Measurements from ENCODE around the gene GAA.

GAA gene

DNA sequence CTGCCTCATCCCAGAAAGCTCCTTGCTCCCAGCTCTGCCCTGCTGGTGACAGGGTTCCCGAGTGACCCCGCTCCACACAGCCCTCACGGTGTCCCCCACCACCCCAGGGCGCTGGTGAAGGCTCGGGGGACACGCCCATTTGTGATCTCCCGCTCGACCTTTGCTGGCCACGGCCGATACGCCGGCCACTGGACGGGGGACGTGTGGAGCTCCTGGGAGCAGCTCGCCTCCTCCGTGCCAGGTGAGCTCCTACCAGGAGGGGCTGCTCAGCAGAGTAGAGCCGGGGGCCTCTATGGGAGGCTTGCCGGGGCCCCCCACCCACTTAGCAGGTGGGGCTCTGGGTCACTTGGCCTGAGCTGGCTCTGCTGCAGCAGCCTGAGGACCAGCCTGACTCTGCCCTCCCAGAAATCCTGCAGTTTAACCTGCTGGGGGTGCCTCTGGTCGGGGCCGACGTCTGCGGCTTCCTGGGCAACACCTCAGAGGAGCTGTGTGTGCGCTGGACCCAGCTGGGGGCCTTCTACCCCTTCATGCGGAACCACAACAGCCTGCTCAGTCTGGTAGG, 11.2 kb downstream of the GAA start:
- intact Hi-C loops (cut with DNase I): no loop called here
- DNase-seq: peak in 2 of 10 donors; percentile 59 to 78

DNA sequence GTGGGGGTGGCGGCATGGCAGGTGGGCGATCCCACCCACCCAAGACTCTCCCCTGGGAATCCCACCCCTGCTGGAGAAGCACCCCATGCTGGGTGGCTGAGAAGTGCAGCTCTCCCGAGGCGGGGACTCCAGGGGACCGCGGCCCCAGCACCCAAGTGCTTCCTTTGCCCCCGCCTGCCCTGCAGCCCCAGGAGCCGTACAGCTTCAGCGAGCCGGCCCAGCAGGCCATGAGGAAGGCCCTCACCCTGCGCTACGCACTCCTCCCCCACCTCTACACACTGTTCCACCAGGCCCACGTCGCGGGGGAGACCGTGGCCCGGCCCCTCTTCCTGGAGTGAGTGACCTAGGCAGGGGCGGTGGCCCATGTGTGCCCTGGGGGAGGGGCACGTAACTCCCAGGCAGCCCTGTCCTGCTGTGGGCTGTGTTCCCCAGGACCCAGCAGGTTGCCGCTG, 11.7 kb downstream of the GAA start:
- intact Hi-C loops (cut with DNase I): no loop called here
- DNase-seq: peak in 2 of 10 donors; percentile 52 to 78

DNA sequence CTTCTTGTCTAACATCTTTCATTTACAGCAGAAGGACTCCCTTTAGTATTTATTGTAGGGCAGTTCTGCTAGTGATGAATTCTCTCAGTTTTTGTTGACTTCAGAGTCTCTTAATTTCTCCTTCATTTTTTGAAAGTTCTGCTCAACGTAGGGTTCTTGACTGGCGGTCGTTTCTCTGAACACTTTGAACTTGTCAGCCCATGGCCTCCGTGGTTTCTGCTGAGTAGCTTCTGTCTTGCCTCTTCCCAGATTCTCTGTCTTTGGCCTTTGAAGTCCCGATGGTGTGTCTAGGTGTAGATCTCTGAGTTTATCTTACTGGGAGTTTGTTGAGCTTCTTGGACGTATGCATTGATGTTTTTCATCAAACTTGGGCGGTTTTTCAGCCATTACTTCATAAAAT, 13.4 kb downstream of the GAA start:
- DNase-seq: no peak
- intact Hi-C loops (cut with DNase I): no loop called here

DNA sequence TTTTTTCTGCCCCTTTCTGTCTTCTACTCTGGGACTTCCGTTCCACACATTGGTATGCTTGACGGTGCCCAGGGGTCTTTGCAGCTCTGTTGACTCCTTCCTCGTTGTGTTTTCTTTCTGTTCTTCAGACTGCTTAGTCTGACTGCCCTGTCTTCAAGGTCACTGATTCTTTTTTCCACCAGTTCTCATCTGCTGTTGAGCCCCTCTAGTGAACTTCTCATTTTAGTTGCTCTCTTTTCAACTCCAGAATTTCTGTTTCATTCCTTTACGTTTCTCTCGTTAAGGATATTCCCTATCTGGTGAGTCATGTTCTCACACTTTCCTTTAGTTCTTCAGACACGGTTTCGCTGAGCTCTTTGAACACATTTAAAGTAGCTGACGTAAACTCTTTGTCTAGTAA, 13.8 kb downstream of the GAA start:
- intact Hi-C loops (cut with DNase I): no loop called here
- DNase-seq: no peak

DNA sequence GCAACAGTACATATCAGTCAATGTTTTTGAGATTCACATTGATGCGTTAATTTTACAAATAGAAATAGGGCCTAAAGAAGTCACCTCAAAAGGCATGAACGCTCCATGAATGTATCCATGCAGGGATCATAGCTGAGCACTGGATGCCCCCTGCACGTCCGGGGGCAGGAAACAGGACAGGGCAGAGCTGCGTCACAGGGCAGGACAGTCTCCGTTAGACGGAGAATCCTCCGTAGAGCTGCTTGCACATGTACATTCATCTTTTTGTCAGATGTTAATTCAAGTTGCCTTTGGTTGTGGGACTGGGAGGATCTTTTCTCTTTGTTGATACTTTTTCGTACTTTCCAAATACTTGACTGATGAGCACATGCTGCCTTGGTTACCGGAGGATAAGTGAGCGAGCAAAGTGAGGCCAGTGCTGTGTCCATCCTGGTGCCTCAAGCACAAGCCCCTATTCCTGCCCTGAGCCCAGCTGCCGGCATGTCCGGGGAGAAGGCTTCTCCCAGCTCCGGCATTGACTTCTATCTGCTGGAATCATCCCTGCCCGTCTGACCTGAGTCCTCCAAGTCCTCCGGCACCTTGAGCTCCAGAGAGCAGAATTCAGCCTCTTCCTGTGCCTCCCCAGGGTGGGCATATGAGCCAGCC, 15.0 kb downstream of the GAA start:
- intact Hi-C loops (cut with DNase I): no loop called here
- DNase-seq: peak in 1 of 10 donors; percentile 35

DNA sequence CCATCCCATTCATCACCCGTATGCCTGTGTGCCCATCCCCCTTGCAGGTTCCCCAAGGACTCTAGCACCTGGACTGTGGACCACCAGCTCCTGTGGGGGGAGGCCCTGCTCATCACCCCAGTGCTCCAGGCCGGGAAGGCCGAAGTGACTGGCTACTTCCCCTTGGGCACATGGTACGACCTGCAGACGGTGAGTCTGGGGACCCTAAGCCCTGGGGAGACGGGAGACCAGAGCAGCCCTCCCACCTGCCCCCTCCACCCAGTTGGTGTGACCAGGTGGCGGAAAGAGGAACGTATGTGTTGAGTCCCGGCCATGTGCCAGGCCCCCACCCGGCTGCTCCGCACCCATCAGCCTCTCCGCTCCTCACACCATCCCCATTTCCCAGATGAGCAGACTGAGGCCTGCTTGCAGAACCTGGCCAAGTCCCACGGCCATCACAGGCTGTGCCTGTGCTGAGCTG, 15.6 kb downstream of the GAA start:
- DNase-seq: peak in 2 of 10 donors; percentile 50 to 78
- intact Hi-C loops (cut with DNase I): no loop called here

DNA sequence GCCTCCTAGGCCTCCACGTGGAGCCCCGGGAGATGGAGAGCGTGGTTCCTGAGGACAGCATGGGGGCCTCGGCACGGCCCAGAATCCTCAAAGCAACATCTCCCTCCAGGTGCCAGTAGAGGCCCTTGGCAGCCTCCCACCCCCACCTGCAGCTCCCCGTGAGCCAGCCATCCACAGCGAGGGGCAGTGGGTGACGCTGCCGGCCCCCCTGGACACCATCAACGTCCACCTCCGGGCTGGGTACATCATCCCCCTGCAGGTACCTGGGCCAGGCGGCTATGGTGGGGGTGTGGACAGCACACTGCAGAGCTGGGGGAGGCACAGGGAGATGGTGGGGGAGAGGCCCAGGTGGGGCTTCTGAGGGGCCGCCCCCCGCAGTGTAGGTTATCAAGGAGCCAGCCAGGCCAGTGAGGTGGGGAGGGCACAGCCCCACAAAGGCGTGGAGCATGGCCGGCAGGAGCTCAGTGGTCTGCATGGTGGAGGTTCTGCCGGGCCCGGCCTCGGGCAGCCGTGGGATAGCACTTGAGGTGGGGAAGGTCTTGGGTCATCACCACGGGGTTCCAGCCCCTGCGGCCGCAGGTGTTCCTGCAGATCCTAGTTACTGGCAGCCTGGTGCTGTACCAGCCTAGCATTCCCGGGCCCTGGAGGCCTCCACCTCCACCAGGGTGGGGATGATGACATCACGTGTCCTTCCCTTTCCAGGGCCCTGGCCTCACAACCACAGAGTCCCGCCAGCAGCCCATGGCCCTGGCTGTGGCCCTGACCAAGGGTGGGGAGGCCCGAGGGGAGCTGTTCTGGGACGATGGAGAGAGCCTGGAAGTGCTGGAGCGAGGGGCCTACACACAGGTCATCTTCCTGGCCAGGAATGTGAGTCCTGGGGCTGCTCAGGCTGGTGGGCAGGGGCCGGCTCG, 16.4 kb downstream of the GAA start:
- intact Hi-C loops (cut with DNase I): no loop called here
- DNase-seq: peak in 2 of 10 donors; percentile 64 to 70

DNA sequence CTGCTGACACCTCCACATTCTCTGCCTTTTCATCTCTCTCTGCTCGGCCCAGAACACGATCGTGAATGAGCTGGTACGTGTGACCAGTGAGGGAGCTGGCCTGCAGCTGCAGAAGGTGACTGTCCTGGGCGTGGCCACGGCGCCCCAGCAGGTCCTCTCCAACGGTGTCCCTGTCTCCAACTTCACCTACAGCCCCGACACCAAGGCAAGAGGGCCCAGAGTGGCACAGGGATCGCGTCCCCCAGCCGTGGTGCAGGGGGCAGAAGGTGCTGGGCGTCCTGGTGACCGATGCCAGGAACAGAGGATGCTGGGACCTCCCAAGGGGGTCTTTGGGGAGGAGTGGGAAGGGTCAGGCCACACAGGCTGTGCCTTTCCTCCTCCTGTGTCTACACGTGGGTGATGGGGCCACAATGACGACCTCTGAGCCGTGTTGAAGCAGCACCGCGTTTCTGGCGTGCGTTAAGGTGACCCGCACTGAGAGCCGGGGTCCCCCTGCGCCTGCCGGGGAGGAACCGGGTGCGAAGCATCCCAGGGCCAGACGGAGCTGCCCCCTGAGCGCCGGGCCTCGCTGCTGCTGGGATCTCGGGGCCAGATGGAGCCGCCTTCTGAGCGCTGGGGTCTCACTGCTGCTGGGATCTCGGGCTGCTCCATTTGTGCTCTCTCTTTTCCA, 17.4 kb downstream of the GAA start:
- DNase-seq: peak in 2 of 10 donors; percentile 63 to 66
- intact Hi-C loops (cut with DNase I): no loop called here

DNA sequence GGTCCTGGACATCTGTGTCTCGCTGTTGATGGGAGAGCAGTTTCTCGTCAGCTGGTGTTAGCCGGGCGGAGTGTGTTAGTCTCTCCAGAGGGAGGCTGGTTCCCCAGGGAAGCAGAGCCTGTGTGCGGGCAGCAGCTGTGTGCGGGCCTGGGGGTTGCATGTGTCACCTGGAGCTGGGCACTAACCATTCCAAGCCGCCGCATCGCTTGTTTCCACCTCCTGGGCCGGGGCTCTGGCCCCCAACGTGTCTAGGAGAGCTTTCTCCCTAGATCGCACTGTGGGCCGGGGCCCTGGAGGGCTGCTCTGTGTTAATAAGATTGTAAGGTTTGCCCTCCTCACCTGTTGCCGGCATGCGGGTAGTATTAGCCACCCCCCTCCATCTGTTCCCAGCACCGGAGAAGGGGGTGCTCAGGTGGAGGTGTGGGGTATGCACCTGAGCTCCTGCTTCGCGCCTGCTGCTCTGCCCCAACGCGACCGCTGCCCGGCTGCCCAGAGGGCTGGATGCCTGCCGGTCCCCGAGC, 17.9 kb downstream of the GAA start:
- intact Hi-C loops (cut with DNase I): no loop called here
- peak in 2 of 10 donors; percentile 59 to 67 for DNase-seq

DNA sequence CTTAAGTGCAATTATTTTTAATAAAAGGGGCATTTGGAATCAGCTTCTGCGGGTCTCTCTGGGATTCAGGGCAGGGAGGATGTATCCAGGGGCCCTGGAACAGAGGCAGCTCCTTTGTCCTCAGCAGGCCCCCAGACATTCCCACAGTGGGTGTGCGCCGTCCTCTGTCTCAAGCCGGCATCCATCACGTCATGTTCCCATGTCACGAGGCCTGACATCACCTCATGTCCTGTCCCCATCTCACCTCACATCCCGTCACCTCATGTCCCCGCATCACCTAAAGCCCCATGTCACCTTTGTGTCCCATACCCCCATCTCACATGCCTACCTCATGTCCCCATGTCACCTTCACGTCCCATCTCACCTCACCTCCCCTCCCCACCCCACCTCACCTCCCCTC, 18.5 kb downstream of the GAA start:
- DNase-seq: peak in 1 of 10 donors; percentile 58
- intact Hi-C loops (cut with DNase I): no loop called here

DNA sequence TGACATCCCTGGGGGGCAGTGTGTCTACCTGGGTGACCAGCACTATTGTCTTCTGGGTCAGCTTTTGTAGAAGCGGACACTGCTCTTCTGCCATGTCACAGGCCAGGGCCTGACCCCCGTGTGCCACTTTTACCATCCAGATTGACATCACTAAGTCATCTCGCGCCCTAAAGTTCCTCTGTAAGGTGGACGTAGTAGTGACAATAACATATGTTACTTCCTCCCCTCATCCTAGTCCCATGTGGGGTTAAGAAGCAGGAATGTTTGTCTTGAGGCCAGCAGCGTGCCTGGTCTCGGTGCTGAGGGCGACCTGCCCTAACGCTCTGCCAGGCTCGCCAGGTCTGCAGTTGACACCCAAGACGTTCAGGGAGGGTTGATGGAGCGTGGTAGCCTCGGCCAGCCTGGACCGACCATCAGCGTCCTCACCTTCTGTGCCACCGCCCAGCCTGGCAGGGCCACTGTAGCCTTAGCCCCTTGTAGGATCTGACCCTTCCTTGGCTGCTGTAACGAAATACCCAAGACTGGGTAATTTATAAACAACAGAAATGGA, 20.7 kb downstream of the GAA start:
- DNase-seq: peak in 1 of 10 donors; percentile 82
- intact Hi-C loops (cut with DNase I): no loop called here

DNA sequence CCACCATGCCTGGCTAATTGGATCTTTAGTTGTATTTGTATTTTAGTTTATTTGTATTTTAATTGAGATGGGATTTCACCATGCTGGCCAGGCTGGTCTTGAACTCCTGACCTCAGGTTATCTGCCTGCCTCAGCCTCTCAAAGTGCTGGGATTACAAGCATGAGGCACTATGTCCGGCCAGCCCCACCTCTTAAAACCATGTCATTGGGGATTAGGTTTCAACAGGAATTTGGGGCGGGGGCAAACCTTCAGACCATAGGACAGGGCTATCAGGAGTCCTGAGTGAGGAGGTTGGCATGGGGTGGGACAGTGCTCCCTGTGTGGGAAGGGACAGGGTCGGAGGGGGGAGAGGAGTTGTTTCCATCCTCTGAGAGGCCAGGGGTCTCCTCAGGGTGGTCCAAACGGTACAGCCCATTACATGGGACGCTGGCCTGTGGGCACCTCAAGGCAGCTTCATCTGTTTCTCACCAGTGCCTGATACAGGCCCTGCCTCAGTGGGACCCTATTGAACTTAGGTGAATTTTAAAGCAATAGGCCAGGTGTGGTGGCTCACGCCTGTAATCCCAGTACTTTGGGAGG, 21.6 kb downstream of the GAA start:
- DNase-seq: peak in 1 of 10 donors; percentile 67
- intact Hi-C loops (cut with DNase I): no loop called here

DNA sequence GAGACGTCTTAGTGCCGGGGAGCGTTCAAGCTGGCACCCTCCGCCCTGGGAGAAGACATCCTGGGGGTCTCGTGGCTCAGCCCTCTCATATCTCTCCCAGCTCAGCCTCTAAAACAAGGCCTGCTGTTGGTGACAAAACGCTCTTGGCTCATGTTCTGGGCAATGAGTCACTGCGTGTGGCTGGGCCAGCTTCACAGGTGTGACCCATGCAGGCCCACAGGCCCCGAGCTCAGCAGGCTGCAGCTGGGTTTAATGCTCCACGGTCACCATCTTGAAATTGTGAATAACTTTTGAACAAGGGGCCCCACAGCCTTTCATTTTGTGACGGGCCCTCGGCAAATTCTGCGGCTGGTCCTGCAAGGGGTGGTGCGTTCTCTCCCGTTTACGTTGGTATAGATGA, 22.4 kb downstream of the GAA start:
- intact Hi-C loops (cut with DNase I): no loop called here
- DNase-seq: peak in 2 of 10 donors; percentile 49 to 78

DNA sequence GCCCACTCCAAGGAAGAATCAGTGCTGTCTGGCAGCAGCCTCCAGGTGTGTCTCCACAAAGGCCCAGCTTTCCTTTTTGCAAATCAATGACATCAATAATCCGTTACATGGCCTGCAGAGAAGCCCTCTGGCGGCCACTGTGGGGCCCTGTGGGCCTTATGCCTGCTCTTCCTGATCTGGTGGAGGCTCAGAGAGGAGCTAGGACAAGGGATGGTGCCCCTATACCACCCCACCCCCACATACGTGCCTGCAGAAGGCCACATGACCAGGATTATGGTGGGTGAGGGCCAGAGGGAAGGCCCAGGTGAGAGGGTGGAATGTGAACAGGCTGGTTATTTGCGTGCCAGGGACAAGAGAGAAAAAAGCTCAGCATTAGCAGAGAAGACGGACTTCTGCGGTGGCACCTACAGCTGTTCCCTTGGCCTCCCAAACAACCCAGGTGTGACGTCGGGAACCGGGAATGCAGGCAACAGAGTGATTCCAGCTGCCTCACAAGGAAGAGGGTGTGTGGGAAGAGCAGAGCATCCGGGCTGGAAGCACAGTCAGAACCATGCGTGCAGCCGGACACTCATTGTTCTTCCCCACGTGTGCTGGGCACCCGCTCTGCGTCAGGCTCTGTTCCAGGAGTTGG, 23.1 kb downstream of the GAA start:
- DNase-seq: peak in 2 of 10 donors; percentile 36 to 69
- intact Hi-C loops (cut with DNase I): no loop called here

DNA sequence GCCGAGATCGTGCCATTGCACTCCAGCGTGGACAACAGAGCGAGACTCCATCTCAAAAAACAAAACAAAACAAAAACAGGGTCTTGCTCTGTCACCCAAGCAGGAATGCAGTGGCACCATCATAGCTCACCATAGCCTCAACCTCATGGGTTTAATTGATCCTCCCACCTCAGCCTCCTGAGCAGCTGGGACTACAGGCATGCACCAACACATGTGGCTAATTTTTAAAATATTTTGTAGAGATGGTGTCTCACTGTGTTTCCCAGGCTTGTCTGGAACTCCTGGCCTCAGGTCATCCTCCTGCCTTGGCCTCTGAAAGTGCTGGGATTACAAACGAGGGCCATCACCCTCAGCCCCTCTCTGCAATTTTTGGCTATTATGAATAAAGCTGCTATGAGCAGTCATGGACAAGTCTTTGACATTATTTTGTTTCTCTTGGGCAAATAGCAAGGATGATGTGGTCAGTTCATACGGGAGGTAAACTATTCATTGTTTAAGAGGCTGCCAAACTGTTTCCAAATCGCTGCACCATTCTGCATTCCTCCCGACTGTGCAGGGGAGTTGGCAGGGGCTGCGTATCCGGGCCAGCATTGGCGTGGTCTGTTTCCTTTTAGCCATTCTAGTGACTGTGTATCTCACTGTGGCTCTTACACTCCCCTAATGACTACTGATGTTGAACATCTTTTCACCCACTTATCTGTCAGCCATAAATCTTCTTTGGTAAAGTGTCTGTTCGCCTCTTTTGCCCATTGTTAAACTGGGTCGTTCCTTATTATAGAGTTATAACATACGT, 24.5 kb downstream of the GAA start:
- DNase-seq: peak in 1 of 10 donors; percentile 6
- intact Hi-C loops (cut with DNase I): no loop called here

DNA sequence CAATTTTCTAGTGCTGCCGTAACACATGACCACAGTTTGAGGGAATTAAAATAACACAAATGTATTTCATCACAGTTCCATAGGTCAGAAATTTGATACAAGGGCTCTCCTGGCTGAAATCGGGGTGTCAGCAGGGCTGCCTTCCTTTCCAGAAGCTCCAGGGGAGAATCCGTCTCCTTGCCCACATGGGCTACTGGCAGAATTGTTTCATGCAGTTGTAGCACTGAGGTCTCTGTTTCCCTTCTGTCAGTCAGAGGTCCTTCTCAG, 25.0 kb downstream of the GAA start:
- intact Hi-C loops (cut with DNase I): no loop called here
- no peak for DNase-seq

DNA sequence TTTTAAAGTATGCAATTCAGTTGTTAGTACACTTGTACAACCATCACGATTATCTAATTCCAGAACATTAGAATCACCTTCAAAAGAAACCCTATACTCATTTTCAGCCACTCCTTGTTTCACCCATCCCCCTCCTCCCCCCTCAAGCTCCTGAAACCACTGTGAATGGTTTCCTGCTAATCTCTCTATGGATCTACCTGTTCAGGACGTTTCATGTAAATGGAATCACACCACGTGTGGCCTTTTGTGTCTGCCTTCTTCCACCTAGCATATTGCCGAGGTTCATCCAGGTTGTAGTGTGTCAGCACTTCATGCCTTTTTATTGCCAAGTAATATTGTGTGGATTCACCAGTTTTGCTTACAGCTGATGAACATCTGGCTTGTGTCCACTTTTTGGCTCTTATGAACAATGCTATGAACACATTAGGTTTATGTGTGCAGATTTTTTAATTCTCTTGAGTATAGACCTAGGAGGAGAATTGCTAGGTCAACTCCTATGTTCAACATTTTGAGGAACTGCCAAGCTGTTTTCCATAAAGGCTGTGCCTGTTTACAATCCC, 27.7 kb downstream of the GAA start:
- intact Hi-C loops (cut with DNase I): no loop called here

DNA sequence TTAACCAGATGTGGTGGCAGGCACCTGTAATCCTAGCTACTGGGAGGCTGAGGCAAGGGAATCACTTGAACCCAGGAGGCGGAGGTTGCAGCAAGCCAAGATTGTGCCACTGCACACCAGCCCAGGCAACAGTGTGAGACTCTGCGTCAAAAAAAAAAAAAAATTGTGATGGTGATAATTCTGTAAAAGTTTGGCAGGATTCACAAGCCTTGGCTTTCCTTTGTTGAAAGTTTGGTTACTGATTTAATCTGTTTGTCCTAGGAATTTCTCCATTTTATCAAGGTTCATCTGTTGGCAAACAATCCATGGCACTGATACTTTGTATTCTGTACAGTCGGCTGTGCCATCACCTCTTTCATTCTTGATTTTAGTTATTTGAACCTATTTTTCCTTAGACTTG, 29.6 kb downstream of the GAA start:
- DNase-seq: no peak
- intact Hi-C loops (cut with DNase I): no loop called here

More for the DNA sequence above, 27.7 kb downstream of the GAA start:
- no peak for DNase-seq
